ENCODE results near the gene PLEKHG1.

PLEKHG1 gene

GRCh38 chr6:150599199-150600009 is at the start of gene PLEKHG1:
TSS of gene PLEKHG1 (plus strand) at chr6:150599885. CDS start at chr6:150733682, 133,797 bp downstream.
- in situ Hi-C loops (cut with MboI; ENCODE audit: low sequenced_read_pairs): loop anchor here (10.0 kb wide), 2 partner anchors 175 to 215 kb away; no protein-coding TSS in a partner anchor
- no peaks in the 10 kb centered on the region for H3K36me3 ChIP-seq (replicated peaks)

GRCh38 chr6:150550244-150550643 is 49.4 kb upstream of the PLEKHG1 start:
- H3K27me3 ChIP-seq (ENCODE audit: low read depth): no peaks in the 10 kb centered on the region
- no peak for DNase-seq (ENCODE audit: low spot score in 2 of 2)
- H3K9me3 ChIP-seq: no peaks in the 10 kb centered on the region
- H3K4me3 ChIP-seq: no peak overlapping the region
- H3K4me1 ChIP-seq: no peaks in the 10 kb centered on the region
- no peaks in the 10 kb centered on the region for H3K36me3 ChIP-seq (replicated peaks)
- in situ Hi-C loops (cut with MboI; ENCODE audit: low sequenced_read_pairs): no loop called here

More at GRCh38 chr6:150599199-150600009, at the start of gene PLEKHG1:
- H3K9me3 ChIP-seq: no peaks in the 10 kb centered on the region
- peak within 1 kb of the TSS; percentile 73 for H3K4me3 ChIP-seq
- no peaks in the 10 kb centered on the region for H3K27me3 ChIP-seq (ENCODE audit: low read depth)
- peaks cover 23% of the 10 kb centered on the region for H3K4me1 ChIP-seq
- peak; percentile 64 to 88 for DNase-seq (ENCODE audit: low spot score in 2 of 2)

- in situ Hi-C loops (cut with MboI; ENCODE audit: low sequenced_read_pairs): no loop called here
- DNase-seq (ENCODE audit: low spot score in 2 of 2): no peak
- no peak overlapping the region for H3K4me3 ChIP-seq
Measured at GRCh38 chr6:150557043-150557599, 42.6 kb upstream of the PLEKHG1 start.

GRCh38 chr6:150560004-150560883 is 39.4 kb upstream of the PLEKHG1 start:
- no peak overlapping the region for H3K4me3 ChIP-seq
- DNase-seq (ENCODE audit: low spot score in 2 of 2): no peak
- no peaks in the 10 kb centered on the region for H3K9me3 ChIP-seq
- no peaks in the 10 kb centered on the region for H3K27me3 ChIP-seq (ENCODE audit: low read depth)
- no peaks in the 10 kb centered on the region for H3K36me3 ChIP-seq (replicated peaks)
- peaks cover 18% of the 10 kb centered on the region for H3K4me1 ChIP-seq
- in situ Hi-C loops (cut with MboI; ENCODE audit: low sequenced_read_pairs): no loop called here

More at GRCh38 chr6:150557043-150557599, 42.6 kb upstream of the PLEKHG1 start:
- peaks cover 18% of the 10 kb centered on the region for H3K4me1 ChIP-seq
- H3K9me3 ChIP-seq: no peaks in the 10 kb centered on the region
- no peaks in the 10 kb centered on the region for H3K27me3 ChIP-seq (ENCODE audit: low read depth)
- H3K36me3 ChIP-seq (replicated peaks): no peaks in the 10 kb centered on the region

- Histone ChIP-seq H3K9me3 (no peaks in the 10 kb centered on the region), H3K27me3 (ENCODE audit: low read depth) (no peaks in the 10 kb centered on the region), H3K4me3 (no peak overlapping the region), H3K4me1 (peaks cover 16% of the 10 kb centered on the region), H3K36me3 (replicated peaks) (no peaks in the 10 kb centered on the region)
- in situ Hi-C loops (cut with MboI; ENCODE audit: low sequenced_read_pairs): no loop called here
- no peak for DNase-seq (ENCODE audit: low spot score in 2 of 2)
Measured at GRCh38 chr6:150560884-150561219, 38.8 kb upstream of the PLEKHG1 start.

- no peaks in the 10 kb centered on the region for H3K9me3 ChIP-seq
- no peaks in the 10 kb centered on the region for H3K27me3 ChIP-seq (ENCODE audit: low read depth)
- no peak for DNase-seq (ENCODE audit: low spot score in 2 of 2)
- in situ Hi-C loops (cut with MboI; ENCODE audit: low sequenced_read_pairs): no loop called here
- no peaks in the 10 kb centered on the region for H3K36me3 ChIP-seq (replicated peaks)
- H3K4me1 ChIP-seq: peaks cover 28% of the 10 kb centered on the region
- no peak overlapping the region for H3K4me3 ChIP-seq
Measured at GRCh38 chr6:150565945-150566344, 33.7 kb upstream of the PLEKHG1 start.

GRCh38 chr6:150566486-150566885 is 33.2 kb upstream of the PLEKHG1 start:
- in situ Hi-C loops (cut with MboI; ENCODE audit: low sequenced_read_pairs): no loop called here
- peaks cover 28% of the 10 kb centered on the region for H3K4me1 ChIP-seq

GRCh38 chr6:150567380-150567779 is 32.3 kb upstream of the PLEKHG1 start:
- DNase-seq (ENCODE audit: low spot score in 2 of 2): peak; percentile 94 to 99

More at GRCh38 chr6:150566486-150566885, 33.2 kb upstream of the PLEKHG1 start:
- no peak for DNase-seq (ENCODE audit: low spot score in 2 of 2)
- H3K36me3 ChIP-seq (replicated peaks): no peaks in the 10 kb centered on the region
- no peak overlapping the region for H3K4me3 ChIP-seq
- H3K27me3 ChIP-seq (ENCODE audit: low read depth): no peaks in the 10 kb centered on the region
- H3K9me3 ChIP-seq: no peaks in the 10 kb centered on the region

GRCh38 chr6:150567823-150568383 is 31.8 kb upstream of the PLEKHG1 start:
- Histone ChIP-seq H3K4me1 (peaks cover 35% of the 10 kb centered on the region), H3K36me3 (replicated peaks) (no peaks in the 10 kb centered on the region), H3K27me3 (ENCODE audit: low read depth) (no peaks in the 10 kb centered on the region), H3K4me3 (no peak overlapping the region), H3K9me3 (no peaks in the 10 kb centered on the region)
- peak; percentile 21 to 56 for DNase-seq (ENCODE audit: low spot score in 2 of 2)
- in situ Hi-C loops (cut with MboI; ENCODE audit: low sequenced_read_pairs): no loop called here

More at GRCh38 chr6:150567380-150567779, 32.3 kb upstream of the PLEKHG1 start:
- Histone ChIP-seq H3K36me3 (replicated peaks) (no peaks in the 10 kb centered on the region), H3K27me3 (ENCODE audit: low read depth) (no peaks in the 10 kb centered on the region), H3K9me3 (no peaks in the 10 kb centered on the region), H3K4me1 (peaks cover 30% of the 10 kb centered on the region), H3K4me3 (no peak overlapping the region)
- in situ Hi-C loops (cut with MboI; ENCODE audit: low sequenced_read_pairs): no loop called here

GRCh38 chr6:150568560-150568959 is 31.1 kb upstream of the PLEKHG1 start:
- H3K4me3 ChIP-seq: no peak overlapping the region
- no peaks in the 10 kb centered on the region for H3K9me3 ChIP-seq
- DNase-seq (ENCODE audit: low spot score in 2 of 2): no peak
- no peaks in the 10 kb centered on the region for H3K27me3 ChIP-seq (ENCODE audit: low read depth)
- H3K4me1 ChIP-seq: peaks cover 35% of the 10 kb centered on the region
- H3K36me3 ChIP-seq (replicated peaks): no peaks in the 10 kb centered on the region
- in situ Hi-C loops (cut with MboI; ENCODE audit: low sequenced_read_pairs): no loop called here

- DNase-seq (ENCODE audit: low spot score in 2 of 2): no peak
- in situ Hi-C loops (cut with MboI; ENCODE audit: low sequenced_read_pairs): no loop called here
- no peak overlapping the region for H3K4me3 ChIP-seq
- no peaks in the 10 kb centered on the region for H3K9me3 ChIP-seq
- no peaks in the 10 kb centered on the region for H3K36me3 ChIP-seq (replicated peaks)
- H3K27me3 ChIP-seq (ENCODE audit: low read depth): no peaks in the 10 kb centered on the region
- H3K4me1 ChIP-seq: peaks cover 35% of the 10 kb centered on the region
Measured at GRCh38 chr6:150569161-150569560, 30.5 kb upstream of the PLEKHG1 start.

GRCh38 chr6:150573041-150573681 is 26.5 kb upstream of the PLEKHG1 start:
- Histone ChIP-seq H3K9me3 (no peaks in the 10 kb centered on the region), H3K36me3 (replicated peaks) (no peaks in the 10 kb centered on the region), H3K4me1 (peaks cover 16% of the 10 kb centered on the region), H3K4me3 (no peak overlapping the region), H3K27me3 (ENCODE audit: low read depth) (no peaks in the 10 kb centered on the region)
- in situ Hi-C loops (cut with MboI; ENCODE audit: low sequenced_read_pairs): no loop called here
- DNase-seq (ENCODE audit: low spot score in 2 of 2): peak in 1 of 2 experiments; percentile 59

- no peaks in the 10 kb centered on the region for H3K36me3 ChIP-seq (replicated peaks)
- H3K9me3 ChIP-seq: no peaks in the 10 kb centered on the region
- H3K27me3 ChIP-seq (ENCODE audit: low read depth): no peaks in the 10 kb centered on the region
- DNase-seq (ENCODE audit: low spot score in 2 of 2): no peak
- in situ Hi-C loops (cut with MboI; ENCODE audit: low sequenced_read_pairs): no loop called here
- H3K4me1 ChIP-seq: peaks cover 7% of the 10 kb centered on the region
- no peak overlapping the region for H3K4me3 ChIP-seq
Measured at GRCh38 chr6:150575836-150576235, 23.8 kb upstream of the PLEKHG1 start.
